SJCRH30 (cell line): ENCODE results near the gene POLR2A. TPM values are rescaled to one million over a fixed set of nuclear protein-coding genes. Genes with fewer than 3 reads are reported as not detected.
A peak's percentile ranks its signal among the peaks of the same experiment; 100 is the strongest.
"Not testable (repeated sequence)": the region's sequence is repeated elsewhere in the genome, so short reads cannot be mapped to it uniquely, and the experiment has no call there.

ENCODE experiments used
- DNase-seq, 2 experiments: peaks; one replicate each; pipeline ENCODE4 v3.0.0-alpha.2; 2015 to 2020
- H3K27ac ChIP-seq: fragments of 250-450 bp; sonication (Bioruptor Pico); 2 replicates; pipeline ENCODE4 v1.5.1; 2020; ENCODE audit warnings: mild to moderate bottlenecking, moderate library complexity
- H3K27me3 ChIP-seq: fragments of 250-450 bp; sonication (Bioruptor Pico); 2 replicates; pipeline ENCODE4 v1.5.1; 2020; ENCODE audit warnings: mild to moderate bottlenecking, moderate library complexity
- H3K36me3 ChIP-seq: fragments of 250-450 bp; sonication (Bioruptor Pico); 2 replicates; pipeline ENCODE4 v1.5.1; 2020; ENCODE audit warnings: mild to moderate bottlenecking, moderate library complexity
- H3K4me1 ChIP-seq: fragments of 250-450 bp; sonication (Bioruptor Pico); 2 replicates; pipeline ENCODE4 v1.5.1; 2020; ENCODE audit warnings: mild to moderate bottlenecking, moderate library complexity
- H3K4me3 ChIP-seq: fragments of 250-450 bp; sonication (Bioruptor Pico); 2 replicates; pipeline ENCODE4 v1.5.1; 2020; ENCODE audit warnings: mild to moderate bottlenecking, moderate library complexity
- H3K9me3 ChIP-seq: fragments of 250-450 bp; sonication (Bioruptor Pico); replicated peaks from 2 replicates; pipeline ENCODE4 v1.5.1; 2020; ENCODE audit warnings: mild to moderate bottlenecking, moderate library complexity
- total RNA-seq: library from RNA; depleted of rRNA; stranded (reverse); fragments of >200 nt; shearing (Covaris generic); gene quantifications from 2 replicates; pipeline ENCODE4 v1.2.3, GENCODE V29; 2014

The POLR2A gene
- total RNA-seq, 1 experiment from 2014 or later, result 32.0 TPM

GRCh38 chr17:7467498-7467897, 16.7 kb upstream of the POLR2A start:
- no peak overlapping the region for H3K27ac ChIP-seq
- no peaks in the 10 kb centered on the region for H3K36me3 ChIP-seq
- no peaks in the 10 kb centered on the region for H3K9me3 ChIP-seq
- no peaks in the 10 kb centered on the region for H3K27me3 ChIP-seq
- DNase-seq, result no peak
- H3K4me1 ChIP-seq, result no peaks in the 10 kb centered on the region
- H3K4me3 ChIP-seq, result no peak overlapping the region

- H3K27ac ChIP-seq, result no peak overlapping the region
- no peaks in the 10 kb centered on the region for H3K27me3 ChIP-seq
- H3K36me3 ChIP-seq, result no peaks in the 10 kb centered on the region
- no peak for DNase-seq
- H3K4me3 ChIP-seq, result no peak overlapping the region
- no peaks in the 10 kb centered on the region for H3K4me1 ChIP-seq
- no peaks in the 10 kb centered on the region for H3K9me3 ChIP-seq
Measured at GRCh38 chr17:7468290-7468689, 15.9 kb upstream of the POLR2A start.

GRCh38 chr17:7468804-7469389, 15.3 kb upstream of the POLR2A start:
- no peaks in the 10 kb centered on the region for H3K9me3 ChIP-seq
- no peaks in the 10 kb centered on the region for H3K27me3 ChIP-seq
- H3K36me3 ChIP-seq, result no peaks in the 10 kb centered on the region
- no peak overlapping the region for H3K4me3 ChIP-seq
- DNase-seq, result no peak
- no peaks in the 10 kb centered on the region for H3K4me1 ChIP-seq
- H3K27ac ChIP-seq, result no peak overlapping the region

GRCh38 chr17:7469843-7470242, 14.3 kb upstream of the POLR2A start:
- H3K36me3 ChIP-seq, H3K9me3 ChIP-seq, H3K27me3 ChIP-seq, DNase-seq, H3K27ac ChIP-seq, H3K4me1 ChIP-seq, H3K4me3 ChIP-seq: not testable (repeated sequence)

- not testable (repeated sequence) for H3K36me3 ChIP-seq, H3K4me1 ChIP-seq, H3K27ac ChIP-seq, DNase-seq, H3K9me3 ChIP-seq, H3K4me3 ChIP-seq, H3K27me3 ChIP-seq
Measured at GRCh38 chr17:7470457-7470973, 13.7 kb upstream of the POLR2A start.

GRCh38 chr17:7471729-7472128, 12.4 kb upstream of the POLR2A start:
- H3K9me3 ChIP-seq, result no peaks in the 10 kb centered on the region
- no peak for DNase-seq
- H3K4me1 ChIP-seq, result no peaks in the 10 kb centered on the region
- H3K27ac ChIP-seq, result no peak overlapping the region
- no peak overlapping the region for H3K4me3 ChIP-seq
- no peaks in the 10 kb centered on the region for H3K36me3 ChIP-seq
- H3K27me3 ChIP-seq, result no peaks in the 10 kb centered on the region

GRCh38 chr17:7474767-7475166, 9.4 kb upstream of the POLR2A start:
- H3K27me3 ChIP-seq, H3K36me3 ChIP-seq, H3K9me3 ChIP-seq, H3K4me1 ChIP-seq, DNase-seq, H3K27ac ChIP-seq, H3K4me3 ChIP-seq: not testable (repeated sequence)

GRCh38 chr17:7475764-7476422, 8.3 kb upstream of the POLR2A start:
- no peak overlapping the region for H3K27ac ChIP-seq
- H3K36me3 ChIP-seq, result no peaks in the 10 kb centered on the region
- no peak overlapping the region for H3K4me3 ChIP-seq
- no peak for DNase-seq
- H3K9me3 ChIP-seq, result no peaks in the 10 kb centered on the region
- no peaks in the 10 kb centered on the region; the same call in 1 of the 2 replicates for H3K4me1 ChIP-seq
- no peaks in the 10 kb centered on the region for H3K27me3 ChIP-seq

- Histone ChIP-seq H3K4me1 (no peaks in the 10 kb centered on the region; the same call in 1 of the 2 replicates), H3K27me3 (no peaks in the 10 kb centered on the region), H3K36me3 (no peaks in the 10 kb centered on the region), H3K4me3 (no peak overlapping the region), H3K9me3 (no peaks in the 10 kb centered on the region), H3K27ac (no peak overlapping the region)
- no peak for DNase-seq
Measured at GRCh38 chr17:7476494-7476893, 7.7 kb upstream of the POLR2A start.

- no peaks in the 10 kb centered on the region for H3K27me3 ChIP-seq
- H3K4me3 ChIP-seq, result no peak overlapping the region
- H3K36me3 ChIP-seq, result no peaks in the 10 kb centered on the region
- no peak for DNase-seq
- no peaks in the 10 kb centered on the region for H3K9me3 ChIP-seq
- H3K27ac ChIP-seq, result no peak overlapping the region
- no peaks in the 10 kb centered on the region; the same call in 1 of the 2 replicates for H3K4me1 ChIP-seq
Measured at GRCh38 chr17:7476951-7477350, 7.2 kb upstream of the POLR2A start.

GRCh38 chr17:7477392-7478275, 6.5 kb upstream of the POLR2A start:
- H3K27ac ChIP-seq, result no peak overlapping the region
- no peaks in the 10 kb centered on the region for H3K27me3 ChIP-seq
- no peaks in the 10 kb centered on the region for H3K36me3 ChIP-seq
- no peaks in the 10 kb centered on the region for H3K9me3 ChIP-seq
- no peak overlapping the region for H3K4me3 ChIP-seq
- DNase-seq, result peak in 1 of 2 experiments; percentile 12
- no peaks in the 10 kb centered on the region; the same call in 1 of the 2 replicates for H3K4me1 ChIP-seq

GRCh38 chr17:7478276-7479212, 5.6 kb upstream of the POLR2A start:
- Histone ChIP-seq H3K36me3 (no peaks in the 10 kb centered on the region), H3K27ac (peak overlapping the region; percentile 29; the same call in 1 of the 2 replicates), H3K4me1 (no peaks in the 10 kb centered on the region; the same call in 1 of the 2 replicates), H3K27me3 (no peaks in the 10 kb centered on the region), H3K9me3 (no peaks in the 10 kb centered on the region), H3K4me3 (peak overlapping the region; percentile 84)
- DNase-seq, result peak in 1 of 2 experiments; percentile 34

GRCh38 chr17:7479213-7480088, 4.7 kb upstream of the POLR2A start, which contains the start of gene ZBTB4:
ZBTB4 (minus strand) TSS chr17:7479631; CDS start chr17:7466801, 12,830 bp downstream.
- Histone ChIP-seq H3K27me3 (no peaks in the 10 kb centered on the region), H3K9me3 (no peaks in the 10 kb centered on the region), H3K36me3 (no peaks in the 10 kb centered on the region), H3K4me3 (peak within 1 kb of the TSS; percentile 84), H3K4me1 (no peaks in the 10 kb centered on the region; the same call in 1 of the 2 replicates), H3K27ac (peak within 1 kb of the TSS; percentile 29; the same call in 1 of the 2 replicates)
- DNase-seq, result peak; percentile 23 to 39
